GM23248 (cell line): Measurements from ENCODE around the gene FRYL.

Source experiments
- EZH2 ChIP-seq: fragments of 200-600 bp; sonication (generic); IDR thresholded peaks from 2 replicates; pipeline ENCODE4 v1.6.1; 2018; ENCODE audit warnings: antibody characterized with exemption, mild to moderate bottlenecking; ENCODE audit not compliant: insufficient read depth, poor library complexity, severe bottlenecking
- EZH2phosphoT487 ChIP-seq: fragments of 200-600 bp; sonication (generic); IDR thresholded peaks from 2 replicates; pipeline ENCODE4 v1.6.1; 2018; ENCODE audit warnings: antibody characterized with exemption, moderate library complexity, mild to moderate bottlenecking, low read depth; ENCODE audit not compliant: insufficient read depth

DNA sequence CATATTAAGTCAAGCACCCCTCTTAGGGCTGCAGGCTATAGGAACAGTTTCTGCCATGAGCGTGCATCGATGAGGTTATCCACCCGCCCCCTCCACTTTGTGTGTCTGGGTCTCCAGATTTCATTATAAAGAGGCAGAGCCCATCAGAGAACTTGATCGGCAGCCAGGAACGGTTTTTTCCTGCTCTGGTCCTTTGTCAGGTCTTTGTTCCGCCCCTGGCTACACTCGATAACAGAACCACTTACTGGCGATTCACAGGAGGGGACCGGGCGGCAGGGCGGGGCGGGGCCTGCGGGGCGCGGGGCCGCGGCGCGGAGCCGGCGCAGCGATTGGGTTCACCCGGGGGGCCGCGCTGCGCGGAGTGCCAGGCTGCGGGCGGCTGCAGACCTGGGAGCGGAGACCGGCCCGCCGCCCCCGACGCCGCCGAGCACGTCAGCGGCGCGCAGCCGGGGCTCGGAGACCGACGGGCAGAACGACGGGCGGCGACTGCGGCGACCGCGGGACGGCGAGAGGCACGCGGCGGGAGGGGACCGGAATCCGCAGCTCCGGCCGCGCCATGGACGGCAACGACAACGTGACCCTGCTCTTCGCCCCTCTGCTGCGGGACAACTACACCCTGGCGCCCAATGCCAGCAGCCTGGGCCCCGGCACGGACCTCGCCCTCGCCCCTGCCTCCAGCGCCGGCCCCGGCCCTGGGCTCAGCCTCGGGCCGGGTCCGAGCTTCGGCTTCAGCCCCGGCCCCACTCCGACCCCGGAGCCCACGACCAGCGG, 296.9 kb downstream of the FRYL start, which contains the start of gene SLC10A4:
- TF ChIP-seq EZH2 (peak; percentile 89), EZH2phosphoT487 (no peak)
